HCT116 (cell line): ENCODE results near the gene TACC3. TPM values are rescaled to one million over a fixed set of nuclear protein-coding genes. Genes with fewer than 3 reads are reported as not detected.

Experiments used
- ATAC-seq: fragments of 200-7000 bp; cut with Tn5 transposase; 2 replicates; pipeline ENCODE4 v1.9.1; 2020; ENCODE audit warnings: mild to moderate bottlenecking, moderate library complexity
- BruUV-seq: library from RNA; stranded (reverse); fragments of 400-500 nt; replicated peaks from 2 replicates; lab custom pipeline; 2021; lab: Mats Ljungman, UMichigan
- CTCF ChIA-PET: fragments of 300-600 bp; sonication (Branson Sonifier 250); formaldehyde crosslinking; loops from one replicate; lab custom pipeline; 2021; ENCODE audit warnings: antibody characterized with exemption; lab: Charles Lee
- POLR2A ChIA-PET: fragments of 300-600, 350-600 bp; sonication (Branson Sonifier 250); formaldehyde crosslinking; loops from one replicate; lab custom pipeline; 2021; ENCODE audit warnings: antibody characterized with exemption; lab: Charles Lee
- RAD21 ChIA-PET, 2 experiments: fragments of 300-600 bp; sonication (Branson Sonifier 250); formaldehyde crosslinking; loops; one replicate each; lab custom pipeline; 2023; ENCODE audit warnings: low total read pairs in 2 of 2; ENCODE audit not compliant: uncharacterized antibody in 2 of 2, unreplicated experiment in 2 of 2, low non-redundant PET in 1 of 2; lab: Charles Lee
- DNase-seq: peaks from one replicate; pipeline ENCODE4 v3.0.0-alpha.2; 2010; ENCODE audit warnings: low read depth, low spot score
- H2AFZ ChIP-seq: fragments of 200-600 bp; shearing (Covaris generic), sonication (generic); 2 replicates; pipeline ENCODE4 v1.6.1; 2017; ENCODE audit warnings: low read depth, mixed run types, mixed read lengths, antibody characterized with exemption, low read length; ENCODE audit not compliant: poor library complexity, severe bottlenecking
- H3K27ac ChIP-seq: 2 replicates; pipeline ENCODE4 v1.5.1; 2012; ENCODE audit warnings: low read depth, low read length
- H3K27me3 ChIP-seq: fragments of 200-600 bp; sonication (generic); 2 replicates; pipeline ENCODE4 v1.6.1; 2016; ENCODE audit warnings: mixed run types, low read length, mixed read lengths; ENCODE audit not compliant: insufficient read depth
- H3K36me3 ChIP-seq, 2 experiments: fragments of 200-500 bp in 1 of 2; fragments of 200-600 bp in 1 of 2; sonication (Bioruptor generic) in 1 of 2; sonication (generic) in 1 of 2; 2 replicates each; pipeline versions ENCODE4 v1.5.1 to v1.6.1; 2014 to 2016; ENCODE audit warnings: low read length in 2 of 2, inconsistent platforms in 1 of 2, mixed read lengths in 1 of 2, mixed run types in 1 of 2; ENCODE audit not compliant: insufficient read depth in 2 of 2, control insufficient read depth in 1 of 2
- H3K4me1 ChIP-seq, 2 experiments: fragments of 200-600 bp in 1 of 2; sonication (generic) in 1 of 2; 2 replicates each; pipeline versions ENCODE4 v1.5.1 to v1.6.1; 2012 to 2017; ENCODE audit warnings: low read length in 2 of 2, inconsistent platforms in 1 of 2, mild to moderate bottlenecking in 1 of 2, mixed read lengths in 1 of 2, mixed run types in 1 of 2, moderate library complexity in 1 of 2; ENCODE audit not compliant: insufficient read depth in 2 of 2, control insufficient read depth in 1 of 2
- H3K4me2 ChIP-seq: fragments of 200-600 bp; sonication (generic); 2 replicates; pipeline ENCODE4 v1.6.1; 2017; ENCODE audit warnings: mixed run types, low read length, mixed read lengths
- H3K4me3 ChIP-seq, 2 experiments: fragments of 200-600 bp in 1 of 2; sonication (generic) in 1 of 2; replicated peaks in 1 of 2; 2 replicates each; pipeline ENCODE4 v1.5.1; 2011 to 2016; ENCODE audit warnings: low read length in 2 of 2, control low read depth in 1 of 2, low read depth in 1 of 2, mild to moderate bottlenecking in 1 of 2, mixed read lengths in 1 of 2, mixed run types in 1 of 2
- H3K79me2 ChIP-seq: fragments of 200-600 bp; sonication (generic); 2 replicates; pipeline ENCODE4 v1.6.1; 2017; ENCODE audit warnings: mild to moderate bottlenecking, mixed run types, low read length, moderate library complexity, mixed read lengths; ENCODE audit not compliant: insufficient read depth
- H3K9ac ChIP-seq: fragments of 200-600 bp; sonication (generic); 2 replicates; pipeline ENCODE4 v1.6.1; 2016; ENCODE audit warnings: low read length, mixed read lengths
- H3K9me2 ChIP-seq: fragments of 200-600 bp; sonication (generic), shearing (Covaris generic); 2 replicates; pipeline ENCODE4 v1.6.1; 2017; ENCODE audit warnings: mixed run types, mild to moderate bottlenecking, moderate library complexity; ENCODE audit not compliant: insufficient read depth
- H3K9me3 ChIP-seq, 2 experiments: fragments of 200-500 bp in 1 of 2; fragments of 200-600 bp in 1 of 2; sonication (Bioruptor generic) in 1 of 2; sonication (generic) in 1 of 2; 2 replicates each; pipeline ENCODE4 v1.6.1; 2014 to 2017; ENCODE audit warnings: low read length in 2 of 2, mixed read lengths in 2 of 2, inconsistent platforms in 1 of 2, low read depth in 1 of 2, mild to moderate bottlenecking in 1 of 2, mixed run types in 1 of 2, moderate library complexity in 1 of 2; ENCODE audit not compliant: control insufficient read depth in 1 of 2, insufficient read depth in 1 of 2
- H4K20me1 ChIP-seq: fragments of 200-600 bp; sonication (generic), shearing (Covaris generic); 2 replicates; pipeline ENCODE4 v1.6.1; 2017; ENCODE audit warnings: mixed run types, mild to moderate bottlenecking, moderate library complexity; ENCODE audit not compliant: insufficient read depth
- CBX3 ChIP-seq: IDR thresholded peaks from 2 replicates; pipeline ENCODE4 v1.6.1; 2012; ENCODE audit warnings: low read depth
- CEBPB ChIP-seq: IDR thresholded peaks from 2 replicates; pipeline ENCODE4 v1.6.1; 2012; ENCODE audit warnings: low read depth
- EGR1 ChIP-seq: IDR thresholded peaks from 2 replicates; pipeline ENCODE4 v1.6.1; 2012; ENCODE audit warnings: low read depth
- intact Hi-C: fragments of 100-400 bp; cut with micrococcal nuclease; formaldehyde crosslinking; loops from 2 replicates; pipeline ENCODE4 v1.10.0; 2022
- total RNA-seq: library from RNA; stranded (reverse); gene quantifications from one replicate; pipeline ENCODE4 v1.2.1, GENCODE V29; 2021; ENCODE audit not compliant: unreplicated experiment
- TF ChIP-seq, protein P1 (sequence below): IDR thresholded peaks from 2 replicates; pipeline ENCODE4 v1.6.1; 2011; ENCODE audit warnings: mild to moderate bottlenecking, low read length, moderate library complexity; ENCODE audit not compliant: insufficient replicate concordance; ENCODE audit errors: extremely low read depth
- TF ChIP-seq, protein P2 (sequence below): IDR thresholded peaks from 2 replicates; pipeline ENCODE4 v1.6.1; 2012

TACC3 gene
- total RNA-seq, 1 experiment from 2014 or later: 106 TPM

DNA sequence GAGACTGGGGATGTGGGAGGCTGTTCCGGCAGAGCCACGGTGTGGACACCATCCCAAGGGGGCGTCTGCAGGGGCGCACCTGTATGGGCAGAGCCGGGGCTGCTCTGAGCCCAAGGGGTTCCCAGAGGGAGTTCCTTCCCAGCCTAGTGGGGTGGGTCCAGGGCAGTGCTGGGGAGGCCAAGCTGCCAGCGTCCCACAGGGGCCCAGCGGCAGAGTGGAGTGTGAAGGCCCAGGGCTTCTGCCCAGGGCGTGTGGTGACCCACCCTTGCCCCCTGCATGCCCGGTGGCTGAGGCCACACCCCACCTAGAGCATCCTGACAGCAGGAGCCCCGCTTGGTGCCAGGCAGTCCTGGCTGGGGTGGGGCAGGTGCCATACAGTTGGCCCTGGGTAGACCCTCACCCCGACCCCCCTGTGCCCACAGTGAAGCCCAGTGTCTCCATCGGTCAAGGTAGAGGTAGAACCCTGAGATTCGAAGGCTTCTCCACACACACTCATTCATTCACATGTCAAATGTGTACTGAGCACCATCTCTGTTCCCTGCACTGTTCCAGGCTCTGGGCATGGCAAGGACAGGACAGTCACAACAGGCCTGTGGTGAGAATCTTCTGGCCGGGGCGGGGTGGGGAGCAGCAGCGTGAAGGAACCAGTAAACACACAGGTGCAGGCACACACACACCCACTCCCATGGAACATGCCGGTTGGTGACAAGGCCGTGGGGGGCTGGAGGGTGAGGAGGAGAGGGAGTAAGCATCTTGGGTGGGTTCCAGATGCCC, 29.2 kb downstream of the TACC3 start:
- no peaks in the 10 kb centered on the region for H3K9me3 ChIP-seq
- CTCF ChIA-PET: no interaction called here
- no peak overlapping the region for H3K27ac ChIP-seq
- no peak overlapping the region for H2AFZ ChIP-seq
- H3K36me3 ChIP-seq: no peaks in the 10 kb centered on the region
- no peaks in the 10 kb centered on the region for H4K20me1 ChIP-seq
- BruUV-seq: no TSS peak
- H3K27me3 ChIP-seq: no peaks in the 10 kb centered on the region
- DNase-seq (no peak), ATAC-seq (no peak)
- peaks cover 0 to 25% of the 10 kb centered on the region in 2 experiments; a peak in 1 of 4 replicates for H3K4me1 ChIP-seq
- no peak overlapping the region for H3K4me2 ChIP-seq
- no peak overlapping the region for H3K9ac ChIP-seq
- TF ChIP-seq CBX3 (no peak), EGR1 (no peak), CEBPB (no peak)
- TF ChIP-seq, protein P1, sequence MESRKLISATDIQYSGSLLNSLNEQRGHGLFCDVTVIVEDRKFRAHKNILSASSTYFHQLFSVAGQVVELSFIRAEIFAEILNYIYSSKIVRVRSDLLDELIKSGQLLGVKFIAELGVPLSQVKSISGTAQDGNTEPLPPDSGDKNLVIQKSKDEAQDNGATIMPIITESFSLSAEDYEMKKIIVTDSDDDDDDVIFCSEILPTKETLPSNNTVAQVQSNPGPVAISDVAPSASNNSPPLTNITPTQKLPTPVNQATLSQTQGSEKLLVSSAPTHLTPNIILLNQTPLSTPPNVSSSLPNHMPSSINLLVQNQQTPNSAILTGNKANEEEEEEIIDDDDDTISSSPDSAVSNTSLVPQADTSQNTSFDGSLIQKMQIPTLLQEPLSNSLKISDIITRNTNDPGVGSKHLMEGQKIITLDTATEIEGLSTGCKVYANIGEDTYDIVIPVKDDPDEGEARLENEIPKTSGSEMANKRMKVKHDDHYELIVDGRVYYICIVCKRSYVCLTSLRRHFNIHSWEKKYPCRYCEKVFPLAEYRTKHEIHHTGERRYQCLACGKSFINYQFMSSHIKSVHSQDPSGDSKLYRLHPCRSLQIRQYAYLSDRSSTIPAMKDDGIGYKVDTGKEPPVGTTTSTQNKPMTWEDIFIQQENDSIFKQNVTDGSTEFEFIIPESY: no peak
- TF ChIP-seq, protein P2, sequence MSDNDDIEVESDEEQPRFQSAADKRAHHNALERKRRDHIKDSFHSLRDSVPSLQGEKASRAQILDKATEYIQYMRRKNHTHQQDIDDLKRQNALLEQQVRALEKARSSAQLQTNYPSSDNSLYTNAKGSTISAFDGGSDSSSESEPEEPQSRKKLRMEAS: no peak
- no peak overlapping the region for H3K4me3 ChIP-seq
- POLR2A ChIA-PET: interaction anchor here (0.7 kb wide), 1 partner anchor 27 kb away, joined by 4 read pairs; no protein-coding TSS in a partner anchor
- RAD21 ChIA-PET: interaction anchor here in 1 of 2 experiments (0.7 kb wide), 1 partner anchor 60 kb away, joined by 5 read pairs; no protein-coding TSS in a partner anchor
- no peaks in the 10 kb centered on the region for H3K9me2 ChIP-seq
- intact Hi-C loops: no loop called here
- no peaks in the 10 kb centered on the region for H3K79me2 ChIP-seq
